Neural progenitor cell (in vitro differentiated cells): ENCODE results near the gene NF2. TPM values are rescaled to one million over a fixed set of nuclear protein-coding genes. Genes with fewer than 3 reads are reported as not detected.

Experiments used
- DNase-seq: peaks from one replicate; pipeline ENCODE4 v3.0.0-alpha.2; 2016; ENCODE audit warnings: low spot score
- H2AFZ ChIP-seq: fragments of 200-600 bp; sonication (generic); replicated peaks from 2 replicates; pipeline ENCODE4 v1.6.1; 2016; ENCODE audit warnings: antibody characterized with exemption
- H3F3A ChIP-seq: fragments of 200-600 bp; sonication (generic); 2 replicates; pipeline ENCODE4 v1.6.1; 2016; ENCODE audit warnings: antibody characterized with exemption, low read depth
- H3K27ac ChIP-seq: fragments of 200-600 bp; sonication (generic); 2 replicates; pipeline ENCODE4 v1.5.1; 2016; ENCODE audit warnings: mild to moderate bottlenecking
- H3K27me3 ChIP-seq: fragments of 200-600 bp; sonication (generic); 2 replicates; pipeline ENCODE4 v1.6.1; 2016; ENCODE audit warnings: mild to moderate bottlenecking, moderate library complexity
- H3K36me3 ChIP-seq: fragments of 200-600 bp; sonication (generic); 2 replicates; pipeline ENCODE4 v1.5.1; 2016
- H3K4me1 ChIP-seq: fragments of 200-600 bp; sonication (generic); 2 replicates; pipeline ENCODE4 v1.6.1; 2016; ENCODE audit warnings: mixed run types
- H3K4me2 ChIP-seq: fragments of 200-600 bp; sonication (generic); 2 replicates; pipeline ENCODE4 v1.6.1; 2016
- H3K4me3 ChIP-seq: fragments of 200-600 bp; sonication (generic); 2 replicates; pipeline ENCODE4 v1.5.1; 2016
- H3K79me2 ChIP-seq: fragments of 200-600 bp; sonication (generic); 2 replicates; pipeline ENCODE4 v1.6.1; 2016; ENCODE audit warnings: low read depth
- H3K9ac ChIP-seq: fragments of 200-600 bp; sonication (generic); 2 replicates; pipeline ENCODE4 v1.6.1; 2016
- H3K9me3 ChIP-seq: fragments of 200-600 bp; sonication (generic); 2 replicates; pipeline ENCODE4 v1.5.1; 2016; ENCODE audit warnings: low read depth
- H4K20me1 ChIP-seq: fragments of 200-600 bp; sonication (generic); 2 replicates; pipeline ENCODE4 v1.6.1; 2016; ENCODE audit warnings: low read depth
- H3K27ac Mint-ChIP-seq: 3 replicates; pipeline ENCODE4 v1.8.0; 2021; ENCODE audit warnings: mixed read lengths
- H3K27me3 Mint-ChIP-seq: 2 replicates; pipeline ENCODE4 v1.8.0; 2022; ENCODE audit warnings: low read depth, mild to moderate bottlenecking, inconsistent platforms, moderate library complexity, mixed read lengths; ENCODE audit not compliant: insufficient read depth
- H3K36me3 Mint-ChIP-seq: 3 replicates; pipeline ENCODE4 v1.8.0; 2021; ENCODE audit warnings: mixed read lengths
- H3K4me1 Mint-ChIP-seq: 3 replicates; pipeline ENCODE4 v1.8.0; 2021; ENCODE audit warnings: mixed read lengths
- H3K4me3 Mint-ChIP-seq: 3 replicates; pipeline ENCODE4 v1.8.0; 2021; ENCODE audit warnings: mild to moderate bottlenecking, moderate library complexity, mixed read lengths
- H3K9me3 Mint-ChIP-seq: 3 replicates; pipeline ENCODE4 v1.8.0; 2020; ENCODE audit warnings: mixed read lengths
- CTCF ChIP-seq: fragments of 200-600 bp; sonication (generic); IDR thresholded peaks from 2 replicates; pipeline ENCODE4 v1.5.1; 2017; ENCODE audit warnings: antibody characterized with exemption, mild to moderate bottlenecking
- EZH2 ChIP-seq: fragments of 200-600 bp; sonication (generic); IDR thresholded peaks from 2 replicates; pipeline ENCODE4 v1.6.1; 2017; ENCODE audit warnings: antibody characterized with exemption, mild to moderate bottlenecking, moderate library complexity
- EZH2phosphoT487 ChIP-seq: fragments of 200-600 bp; sonication (generic); IDR thresholded peaks from 2 replicates; pipeline ENCODE4 v1.6.1; 2017; ENCODE audit warnings: antibody characterized with exemption
- total RNA-seq: library from RNA; depleted of rRNA; stranded (reverse); fragments of >200 nt; gene quantifications from 2 replicates; pipeline ENCODE4 v1.2.3, GENCODE V29; 2015; ENCODE audit warnings: low replicate concordance

NF2 gene
- total RNA-seq, 1 donor from 2014 or later: 18.7 TPM

- Mint-ChIP-seq H3K4me3 (no peak overlapping the region), H3K4me1 (peaks cover 14% of the 10 kb centered on the region), H3K9me3 (no peaks in the 10 kb centered on the region), H3K36me3 (no peaks in the 10 kb centered on the region), H3K27me3 (peaks cover 40% of the 10 kb centered on the region), H3K27ac (no peak overlapping the region)
- no peak overlapping the region for H3K27ac ChIP-seq
- peaks cover 7% of the 10 kb centered on the region for H3K4me1 ChIP-seq
- H3K27me3 ChIP-seq: peaks cover 61% of the 10 kb centered on the region
- H2AFZ ChIP-seq: no peak overlapping the region
- no peaks in the 10 kb centered on the region for H3K36me3 ChIP-seq
- no peak for TF ChIP-seq EZH2
- TF ChIP-seq EZH2phosphoT487: no peak
- TF ChIP-seq CTCF: no peak
- H3K9ac ChIP-seq: no peak overlapping the region
- no peak overlapping the region for H3K4me2 ChIP-seq
- no peak for DNase-seq
- no peak overlapping the region for H3K4me3 ChIP-seq
- peaks cover 29% of the 10 kb centered on the region for H4K20me1 ChIP-seq
- peaks cover under 1% of the 10 kb centered on the region for H3F3A ChIP-seq
- no peaks in the 10 kb centered on the region for H3K9me3 ChIP-seq
- no peaks in the 10 kb centered on the region for H3K79me2 ChIP-seq
These were observed 118.7 kb downstream of the NF2 start for GRCh38 chr22:29722151-29722550.

- H3K9me3 ChIP-seq: no peaks in the 10 kb centered on the region
- peaks cover 56% of the 10 kb centered on the region for H3K27me3 ChIP-seq
- no peak overlapping the region for H3K4me2 ChIP-seq
- H3K4me1 Mint-ChIP-seq: peaks cover 14% of the 10 kb centered on the region
- H4K20me1 ChIP-seq: peaks cover 25% of the 10 kb centered on the region
- no peak for DNase-seq
- no peak overlapping the region for H3K27ac Mint-ChIP-seq
- H3K27ac ChIP-seq: no peak overlapping the region
- H3K79me2 ChIP-seq: no peaks in the 10 kb centered on the region
- TF ChIP-seq CTCF (no peak), EZH2 (no peak), EZH2phosphoT487 (no peak)
- H3K4me3 Mint-ChIP-seq: no peak overlapping the region
- no peaks in the 10 kb centered on the region for H3K36me3 Mint-ChIP-seq
- H3K36me3 ChIP-seq: no peaks in the 10 kb centered on the region
- H3K9ac ChIP-seq: no peak overlapping the region
- peaks cover 3% of the 10 kb centered on the region for H3F3A ChIP-seq
- peaks cover 36% of the 10 kb centered on the region for H3K27me3 Mint-ChIP-seq
- no peak overlapping the region for H2AFZ ChIP-seq
- peaks cover 7% of the 10 kb centered on the region for H3K4me1 ChIP-seq
- no peaks in the 10 kb centered on the region for H3K9me3 Mint-ChIP-seq
- no peak overlapping the region for H3K4me3 ChIP-seq
These were observed 119.2 kb downstream of the NF2 start for GRCh38 chr22:29722587-29722986.

GRCh38 chr22:29723766-29724165 lies 120.3 kb downstream of the NF2 start:
- Mint-ChIP-seq H3K4me3 (peak overlapping the region; percentile 27), H3K4me1 (peaks cover 11% of the 10 kb centered on the region), H3K9me3 (no peaks in the 10 kb centered on the region), H3K36me3 (no peaks in the 10 kb centered on the region), H3K27ac (no peak overlapping the region), H3K27me3 (peaks cover 25% of the 10 kb centered on the region)
- no peak overlapping the region for H3K4me2 ChIP-seq
- peaks cover 16% of the 10 kb centered on the region for H4K20me1 ChIP-seq
- H3K36me3 ChIP-seq: no peaks in the 10 kb centered on the region
- no peaks in the 10 kb centered on the region for H3K79me2 ChIP-seq
- no peak overlapping the region for H3K9ac ChIP-seq
- peaks cover 7% of the 10 kb centered on the region for H3K4me1 ChIP-seq
- TF ChIP-seq CTCF: no peak
- TF ChIP-seq EZH2: no peak
- TF ChIP-seq EZH2phosphoT487: no peak
- no peak overlapping the region for H2AFZ ChIP-seq
- H3F3A ChIP-seq: peaks cover 3% of the 10 kb centered on the region
- no peak overlapping the region for H3K4me3 ChIP-seq
- H3K27me3 ChIP-seq: peaks cover 45% of the 10 kb centered on the region
- no peak for DNase-seq
- H3K9me3 ChIP-seq: no peaks in the 10 kb centered on the region
- no peak overlapping the region for H3K27ac ChIP-seq
